ENCODE measurements around the gene KCNJ18.
"Not testable (repeated sequence)": the region's sequence is repeated elsewhere in the genome, so short reads cannot be mapped to it uniquely, and the experiment has no call there.

KCNJ18 gene

DNA sequence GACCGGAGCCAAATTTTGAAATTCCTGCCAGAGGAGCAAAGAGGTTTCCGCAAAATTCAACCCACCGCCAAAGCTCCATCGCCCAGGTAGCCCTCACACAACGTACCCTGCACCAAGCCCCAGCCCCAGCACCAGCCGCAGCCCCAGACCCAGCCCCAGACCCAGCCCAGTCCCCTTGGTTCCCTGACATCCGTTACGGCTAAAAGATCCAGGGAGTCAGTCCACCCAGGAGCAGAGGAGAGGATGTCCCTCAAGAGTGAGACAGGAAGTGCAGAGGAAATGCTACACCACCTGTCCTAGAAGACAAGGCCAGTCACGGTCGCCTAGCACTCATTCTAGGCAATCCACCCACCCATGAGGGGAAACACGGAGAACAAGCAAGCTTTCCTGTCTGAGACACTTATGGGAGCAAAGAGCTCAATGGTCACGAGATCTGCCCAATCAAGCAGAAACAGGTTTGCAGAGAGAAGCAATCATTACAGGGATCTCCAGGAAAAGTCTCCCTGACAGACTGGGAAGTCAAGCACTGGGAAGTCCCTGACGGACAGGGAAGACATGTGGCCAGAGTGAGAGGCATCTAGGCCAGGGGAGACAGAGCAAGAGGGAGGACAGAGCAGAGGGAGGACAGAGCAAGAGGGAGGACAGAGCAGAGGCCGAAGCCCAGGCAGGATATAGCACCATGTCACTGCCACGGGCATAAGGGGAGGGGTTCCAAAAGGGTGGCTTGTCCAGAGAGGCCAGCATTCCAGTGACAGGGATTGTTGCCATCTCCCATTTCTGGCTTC, 15.0 kb upstream of the KCNJ18 start:
- TF ChIP-seq, protein P1, sequence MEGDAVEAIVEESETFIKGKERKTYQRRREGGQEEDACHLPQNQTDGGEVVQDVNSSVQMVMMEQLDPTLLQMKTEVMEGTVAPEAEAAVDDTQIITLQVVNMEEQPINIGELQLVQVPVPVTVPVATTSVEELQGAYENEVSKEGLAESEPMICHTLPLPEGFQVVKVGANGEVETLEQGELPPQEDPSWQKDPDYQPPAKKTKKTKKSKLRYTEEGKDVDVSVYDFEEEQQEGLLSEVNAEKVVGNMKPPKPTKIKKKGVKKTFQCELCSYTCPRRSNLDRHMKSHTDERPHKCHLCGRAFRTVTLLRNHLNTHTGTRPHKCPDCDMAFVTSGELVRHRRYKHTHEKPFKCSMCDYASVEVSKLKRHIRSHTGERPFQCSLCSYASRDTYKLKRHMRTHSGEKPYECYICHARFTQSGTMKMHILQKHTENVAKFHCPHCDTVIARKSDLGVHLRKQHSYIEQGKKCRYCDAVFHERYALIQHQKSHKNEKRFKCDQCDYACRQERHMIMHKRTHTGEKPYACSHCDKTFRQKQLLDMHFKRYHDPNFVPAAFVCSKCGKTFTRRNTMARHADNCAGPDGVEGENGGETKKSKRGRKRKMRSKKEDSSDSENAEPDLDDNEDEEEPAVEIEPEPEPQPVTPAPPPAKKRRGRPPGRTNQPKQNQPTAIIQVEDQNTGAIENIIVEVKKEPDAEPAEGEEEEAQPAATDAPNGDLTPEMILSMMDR (IDR thresholded peaks at IDR 0.05; ENCODE audit: low read length, missing control alignments): no peak
- no peak for DNase-seq (ENCODE audit: low read depth)

DNA sequence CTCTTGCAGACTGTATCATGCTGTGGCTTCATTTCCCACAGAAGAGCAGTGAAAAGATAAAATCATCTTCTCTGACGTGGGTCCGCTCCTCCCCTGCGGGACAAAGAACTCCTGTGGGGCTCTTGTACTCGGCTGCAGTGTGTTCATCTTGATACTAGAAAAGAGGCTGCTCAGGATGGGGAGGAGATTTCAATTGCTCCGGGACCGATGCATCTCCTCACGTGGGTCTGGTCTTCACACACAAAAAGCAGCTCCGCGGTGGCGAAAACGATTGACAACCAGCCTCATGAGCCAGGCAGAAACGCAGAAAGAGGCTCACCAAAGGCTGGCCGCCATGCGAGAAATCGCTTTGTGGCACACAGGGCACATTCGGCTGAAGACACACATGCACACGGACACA, 14.4 kb upstream of the KCNJ18 start:
- TF ChIP-seq, protein P1 (IDR thresholded peaks at IDR 0.05; ENCODE audit: low read length, missing control alignments): no peak
- H3K4me3 ChIP-seq (replicated peaks; ENCODE audit: low read depth, low read length): no peak overlapping the region
- DNase-seq (ENCODE audit: low read depth): no peak

More for the DNA sequence above, 15.0 kb upstream of the KCNJ18 start:
- no peak overlapping the region for H3K4me3 ChIP-seq (replicated peaks; ENCODE audit: low read depth, low read length)

DNA sequence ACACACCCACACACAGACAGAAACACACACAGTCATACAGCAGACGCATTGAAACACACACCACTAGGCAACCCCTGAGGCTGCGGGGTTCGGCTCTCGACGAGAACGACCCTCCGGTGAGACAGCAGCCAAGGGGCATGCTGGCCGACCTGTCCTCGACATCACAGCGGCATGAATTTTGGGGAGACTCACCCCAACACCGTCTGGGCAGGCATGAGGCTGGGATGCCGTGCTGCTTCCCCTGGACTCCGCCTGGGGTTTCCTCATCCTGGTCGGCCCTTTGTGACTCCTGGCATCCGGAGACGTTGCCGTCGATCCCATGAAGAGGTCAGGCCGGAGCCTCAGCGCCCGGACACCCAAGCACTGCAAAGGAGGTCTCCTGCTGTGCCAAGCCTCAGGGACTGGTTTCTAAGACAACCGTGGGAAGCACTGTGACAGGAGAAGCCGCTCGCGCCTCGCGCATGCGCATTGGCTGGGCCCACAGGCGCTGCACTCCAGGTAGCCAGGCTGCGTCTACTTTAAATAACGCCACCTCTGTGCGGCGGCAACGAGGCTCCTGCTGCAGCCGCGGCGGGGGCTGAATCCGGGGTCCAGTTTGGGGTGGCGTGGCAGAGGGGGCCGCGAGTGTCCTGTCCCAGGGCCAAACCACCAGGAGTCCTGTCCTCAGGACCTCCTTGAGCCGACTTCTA, 13.8 kb upstream of the KCNJ18 start:
- DNase-seq (ENCODE audit: low read depth): no peak

DNA sequence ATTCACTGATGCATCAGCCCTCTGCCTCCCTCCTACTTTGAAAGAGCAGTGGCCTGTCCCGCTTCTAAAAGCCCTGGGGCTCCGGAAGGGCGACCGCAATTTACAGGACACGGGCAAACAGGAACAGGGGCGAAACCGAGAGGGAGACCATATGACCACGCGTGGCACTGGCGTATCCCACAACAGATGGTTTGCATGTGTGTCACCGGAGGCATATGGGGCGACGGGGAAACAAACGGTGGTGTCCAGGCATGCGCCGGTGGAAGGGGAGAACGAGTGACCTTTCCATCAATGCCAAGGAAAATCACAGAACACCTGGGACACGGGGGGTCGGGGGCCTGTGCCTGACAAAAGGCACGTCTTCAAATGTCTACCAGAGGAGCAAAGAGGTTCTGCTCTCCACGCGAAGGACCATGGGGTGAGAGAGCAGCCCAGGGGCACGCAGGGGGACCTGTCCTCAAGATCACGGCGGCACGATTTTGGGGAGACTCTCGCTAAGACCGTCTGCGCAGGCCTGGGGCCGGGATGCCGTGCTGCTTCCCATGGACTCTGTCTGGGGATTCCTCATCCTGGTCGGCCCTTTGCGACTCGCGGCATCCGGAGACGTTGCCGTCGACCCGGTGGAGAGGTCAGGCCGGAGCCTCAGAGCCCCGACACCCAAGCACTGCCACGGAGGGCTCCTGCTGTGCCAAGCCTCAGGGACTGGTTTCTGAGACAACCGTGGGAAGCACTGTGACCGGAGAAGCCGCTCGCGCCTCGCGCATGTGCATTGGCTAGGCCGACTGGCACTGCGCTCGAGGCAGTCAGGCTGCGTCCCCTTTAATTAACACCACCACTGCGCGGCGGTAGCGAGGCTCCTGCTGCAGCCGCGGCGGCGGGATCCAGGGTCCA, 12.8 kb upstream of the KCNJ18 start:
- no peak for DNase-seq (ENCODE audit: low read depth)
- TF ChIP-seq, protein P1 (IDR thresholded peaks at IDR 0.05; ENCODE audit: low read length, missing control alignments): no peak
- no peak overlapping the region for H3K4me3 ChIP-seq (replicated peaks; ENCODE audit: low read depth, low read length)

More for the DNA sequence above, 13.8 kb upstream of the KCNJ18 start:
- TF ChIP-seq, protein P1 (IDR thresholded peaks at IDR 0.05; ENCODE audit: low read length, missing control alignments): no peak
- H3K4me3 ChIP-seq (replicated peaks; ENCODE audit: low read depth, low read length): no peak overlapping the region

- H3K4me3 ChIP-seq (replicated peaks; ENCODE audit: low read depth, low read length): no peak overlapping the region
- TF ChIP-seq, protein P1 (IDR thresholded peaks at IDR 0.05; ENCODE audit: low read length, missing control alignments): no peak
- no peak for DNase-seq (ENCODE audit: low read depth)
These were observed 12.0 kb upstream of the KCNJ18 start for GRCh38 chr17:21680366-21680765.

DNA sequence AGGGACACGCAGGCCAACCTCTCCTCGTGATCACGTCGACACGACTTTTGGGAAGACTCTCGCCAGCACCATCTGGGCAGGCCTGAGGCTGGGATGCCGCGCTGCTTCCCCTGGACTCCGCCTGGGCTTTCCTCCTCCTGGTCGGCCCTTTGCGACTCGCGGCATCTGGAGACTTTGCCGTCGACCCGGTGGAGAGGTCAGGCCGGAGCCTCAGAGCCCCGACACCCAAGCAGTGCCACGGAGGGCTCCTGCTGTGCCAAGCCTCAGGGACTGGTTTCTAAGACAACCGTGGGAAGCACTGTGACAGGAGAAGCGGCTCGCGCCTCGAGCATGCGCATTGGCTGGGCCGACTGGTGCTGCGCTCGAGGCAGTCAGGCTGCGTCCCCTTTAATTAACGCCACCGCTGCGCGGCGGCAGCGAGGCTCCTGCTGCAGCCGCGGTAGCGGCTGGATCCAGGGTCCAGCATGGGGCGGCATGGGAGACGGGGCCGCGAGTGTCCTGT, 11.4 kb upstream of the KCNJ18 start:
- H3K4me3 ChIP-seq (replicated peaks; ENCODE audit: low read depth, low read length); DNase-seq (ENCODE audit: low read depth): not testable (repeated sequence)

DNA sequence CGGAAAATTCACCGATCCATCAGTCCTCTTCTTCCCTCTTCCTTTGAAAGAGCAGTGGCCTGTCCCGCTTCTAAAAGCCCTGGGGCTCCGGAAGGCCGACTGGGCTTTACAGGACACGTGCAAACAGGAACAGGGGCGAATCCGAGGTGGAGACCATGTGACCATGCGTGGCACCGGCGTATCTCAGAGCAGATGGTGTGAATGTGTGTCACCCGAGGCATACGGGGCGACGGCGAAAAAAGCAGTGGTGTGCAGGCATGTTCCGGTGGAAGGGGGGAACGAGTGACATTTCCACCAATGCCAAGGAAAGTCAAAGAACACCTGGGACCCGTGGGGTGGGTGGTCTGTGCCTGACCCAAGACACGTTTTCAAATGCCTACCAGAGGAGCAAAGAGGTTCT, 10.7 kb upstream of the KCNJ18 start:
- not testable (repeated sequence) for H3K4me3 ChIP-seq (replicated peaks; ENCODE audit: low read depth, low read length); DNase-seq (ENCODE audit: low read depth)

GRCh38 chr17:21682130-21682529, 10.2 kb upstream of the KCNJ18 start:
- not testable (repeated sequence) for DNase-seq (ENCODE audit: low read depth); H3K4me3 ChIP-seq (replicated peaks; ENCODE audit: low read depth, low read length)

DNA sequence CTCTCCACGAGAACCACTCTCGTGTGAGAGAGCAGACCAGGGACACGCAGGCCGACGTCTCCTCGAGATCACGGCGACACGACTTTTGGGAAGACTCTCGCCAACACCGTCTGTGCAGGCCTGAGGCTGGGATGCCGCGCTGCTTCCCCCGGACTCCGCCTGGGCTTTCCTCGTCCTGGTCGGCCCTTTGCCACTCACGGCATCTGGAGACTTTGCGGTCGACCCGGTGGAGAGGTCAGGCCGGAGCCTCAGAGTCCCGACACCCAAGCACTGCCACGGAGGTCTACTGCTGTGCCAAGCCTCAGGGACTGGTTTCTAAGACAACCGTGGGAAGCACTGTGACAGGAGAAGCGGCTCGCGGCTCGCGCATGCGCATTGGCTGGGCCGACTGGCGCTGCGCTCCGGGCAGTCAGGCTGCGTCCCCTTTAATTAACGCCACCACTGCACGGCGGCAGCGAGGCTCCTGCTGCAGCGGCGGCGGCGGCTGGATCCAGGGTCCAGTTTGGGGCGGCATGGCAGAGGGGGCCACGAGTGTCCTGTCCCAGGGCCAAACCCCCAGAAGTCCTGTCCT, 9.1 kb upstream of the KCNJ18 start:
- DNase-seq (ENCODE audit: low read depth); H3K4me3 ChIP-seq (replicated peaks; ENCODE audit: low read depth, low read length): not testable (repeated sequence)

- DNase-seq (ENCODE audit: low read depth); H3K4me3 ChIP-seq (replicated peaks; ENCODE audit: low read depth, low read length): not testable (repeated sequence)
These were observed 8.4 kb upstream of the KCNJ18 start for GRCh38 chr17:21683897-21684296.

DNA sequence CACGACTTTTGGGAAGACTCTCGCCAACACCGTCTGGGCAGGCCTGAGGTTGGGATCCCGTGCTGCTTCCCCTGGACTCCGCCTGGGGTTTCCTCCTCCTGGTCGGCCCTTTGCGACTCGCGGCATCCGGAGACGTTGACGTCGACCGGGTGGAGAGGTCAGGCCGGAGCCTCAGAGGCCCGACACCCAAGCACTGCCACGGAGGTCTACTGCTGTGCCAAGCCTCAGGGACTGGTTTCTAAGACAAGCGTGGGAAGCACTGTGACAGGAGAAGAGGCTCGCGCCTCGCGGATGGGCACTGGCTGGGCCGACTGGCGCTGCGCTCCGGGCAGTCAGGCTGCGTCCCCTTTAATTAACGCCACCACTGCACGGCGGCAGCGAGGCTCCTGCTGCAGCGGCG, 7.9 kb upstream of the KCNJ18 start:
- not testable (repeated sequence) for DNase-seq (ENCODE audit: low read depth); H3K4me3 ChIP-seq (replicated peaks; ENCODE audit: low read depth, low read length)

Measured in fibroblast of pulmonary artery (primary cell).